ENCODE results near the gene DACH2.

The DACH2 gene

GRCh38 chrX:86436116-86436515 lies 287.9 kb downstream of the DACH2 start:
- DNase-seq (ENCODE audit: insufficient read length, low spot score) (no peak), FAIRE-seq (no peak)
- TF ChIP-seq CTCF (IDR thresholded peaks at IDR 0.05; ENCODE audit: insufficient read depth, missing control alignments), result no peak

GRCh38 chrX:86455495-86455894 lies 307.2 kb downstream of the DACH2 start:
- DNase-seq (ENCODE audit: insufficient read length, low spot score), result no peak
- no peak for TF ChIP-seq CTCF (IDR thresholded peaks at IDR 0.05; ENCODE audit: insufficient read depth, missing control alignments)
- FAIRE-seq, result no peak

GRCh38 chrX:86460760-86461159 lies 312.5 kb downstream of the DACH2 start:
- FAIRE-seq, result no peak

GRCh38 chrX:86504297-86504696 lies 356.0 kb downstream of the DACH2 start:
- FAIRE-seq (no peak), DNase-seq (ENCODE audit: insufficient read length, low spot score) (no peak)
- TF ChIP-seq CTCF (IDR thresholded peaks at IDR 0.05; ENCODE audit: insufficient read depth, missing control alignments), result no peak

More at GRCh38 chrX:86460760-86461159, 312.5 kb downstream of the DACH2 start:
- no peak for DNase-seq (ENCODE audit: insufficient read length, low spot score)
- no peak for TF ChIP-seq CTCF (IDR thresholded peaks at IDR 0.05; ENCODE audit: insufficient read depth, missing control alignments)

GRCh38 chrX:86507331-86507730 lies 359.1 kb downstream of the DACH2 start:
- DNase-seq (ENCODE audit: insufficient read length, low spot score) (no peak), FAIRE-seq (peak; percentile 58)
- TF ChIP-seq CTCF (IDR thresholded peaks at IDR 0.05; ENCODE audit: insufficient read depth, missing control alignments), result no peak

GRCh38 chrX:86579777-86580176 lies 431.5 kb downstream of the DACH2 start:
- no peak for DNase-seq (ENCODE audit: insufficient read length, low spot score)
- TF ChIP-seq CTCF (IDR thresholded peaks at IDR 0.05; ENCODE audit: insufficient read depth, missing control alignments), result no peak
- no peak for FAIRE-seq

- DNase-seq (ENCODE audit: insufficient read length, low spot score) (no peak), FAIRE-seq (peak; percentile 25)
- no peak for TF ChIP-seq CTCF (IDR thresholded peaks at IDR 0.05; ENCODE audit: insufficient read depth, missing control alignments)
Observed at GRCh38 chrX:86604607-86605006, 456.4 kb downstream of the DACH2 start.
